Loucy (cell line): Measurements from ENCODE around the gene PER2.
A peak's percentile ranks its signal among the peaks of the same experiment; 100 is the strongest.

ENCODE experiments used
- H2AFZ ChIP-seq: fragments of 200-600 bp; sonication (generic); 2 replicates; pipeline ENCODE4 v1.6.0; 2016; ENCODE audit warnings: antibody characterized with exemption, mild to moderate bottlenecking, low read length, moderate library complexity
- H3F3A ChIP-seq: fragments of 200-600 bp; 2 replicates; pipeline ENCODE4 v1.6.0; 2016; ENCODE audit warnings: antibody characterized with exemption, low read depth, mild to moderate bottlenecking
- H3K27me3 ChIP-seq: fragments of 200-600 bp; sonication (generic); 2 replicates; pipeline ENCODE4 v1.6.1; 2014; ENCODE audit warnings: low read length, mild to moderate bottlenecking; ENCODE audit not compliant: insufficient read depth, poor library complexity, severe bottlenecking
- H3K36me3 ChIP-seq: fragments of 200-600 bp; sonication (generic); 2 replicates; pipeline ENCODE4 v1.6.1; 2016; ENCODE audit warnings: low read length; ENCODE audit not compliant: insufficient read depth
- H3K4me1 ChIP-seq: fragments of 200-600 bp; sonication (generic); 2 replicates; pipeline ENCODE4 v1.5.1; 2014; ENCODE audit warnings: low read length, mild to moderate bottlenecking; ENCODE audit not compliant: insufficient read depth, poor library complexity, severe bottlenecking
- H3K4me2 ChIP-seq: fragments of 200-600 bp; sonication (generic); 2 replicates; pipeline ENCODE4 v1.6.0; 2014; ENCODE audit warnings: antibody characterized with exemption, low read length, low read depth, mild to moderate bottlenecking; ENCODE audit not compliant: poor library complexity, severe bottlenecking
- H3K4me3 ChIP-seq: fragments of 200-600 bp; sonication (generic); 2 replicates; pipeline ENCODE4 v1.5.1; 2014; ENCODE audit warnings: low read length, mild to moderate bottlenecking, mixed read lengths; ENCODE audit not compliant: poor library complexity, severe bottlenecking
- H3K79me2 ChIP-seq: fragments of 200-600 bp; sonication (generic); 2 replicates; pipeline ENCODE4 v1.6.1; 2014; ENCODE audit warnings: low read length; ENCODE audit not compliant: insufficient read depth
- H3K9ac ChIP-seq: fragments of 200-600 bp; sonication (generic); 2 replicates; pipeline ENCODE4 v1.6.0; 2014; ENCODE audit warnings: mild to moderate bottlenecking, low read depth, low read length, moderate library complexity; ENCODE audit not compliant: poor library complexity, severe bottlenecking
- H3K9me2 ChIP-seq: fragments of 200-600 bp; sonication (generic); replicated peaks from 2 replicates; pipeline ENCODE4 v1.6.1; 2016; ENCODE audit warnings: low read depth, low read length, mixed read lengths
- H3K9me3 ChIP-seq: fragments of 200-600 bp; sonication (generic); 2 replicates; pipeline ENCODE4 v1.6.1; 2014; ENCODE audit warnings: mild to moderate bottlenecking, antibody characterized with exemption, low read length, low read depth; ENCODE audit not compliant: insufficient read depth
- H4K20me1 ChIP-seq: fragments of 200-600 bp; sonication (generic); 2 replicates; pipeline ENCODE4 v1.6.0; 2014; ENCODE audit warnings: antibody characterized with exemption, low read length, mild to moderate bottlenecking; ENCODE audit not compliant: insufficient read depth, poor library complexity, severe bottlenecking
- EZH2phosphoT487 ChIP-seq: fragments of 200-600 bp; IDR thresholded peaks from 2 replicates; pipeline ENCODE4 v1.6.1; 2018; ENCODE audit warnings: antibody characterized with exemption, mild to moderate bottlenecking, moderate library complexity, borderline replicate concordance
- TF ChIP-seq, protein P1 (sequence below): fragments of 200-600 bp; sonication (generic); conservative IDR thresholded peaks from 2 replicates; pipeline ENCODE4 v1.5.1; 2014; ENCODE audit warnings: mild to moderate bottlenecking, antibody characterized with exemption, low read length

PER2 gene

DNA sequence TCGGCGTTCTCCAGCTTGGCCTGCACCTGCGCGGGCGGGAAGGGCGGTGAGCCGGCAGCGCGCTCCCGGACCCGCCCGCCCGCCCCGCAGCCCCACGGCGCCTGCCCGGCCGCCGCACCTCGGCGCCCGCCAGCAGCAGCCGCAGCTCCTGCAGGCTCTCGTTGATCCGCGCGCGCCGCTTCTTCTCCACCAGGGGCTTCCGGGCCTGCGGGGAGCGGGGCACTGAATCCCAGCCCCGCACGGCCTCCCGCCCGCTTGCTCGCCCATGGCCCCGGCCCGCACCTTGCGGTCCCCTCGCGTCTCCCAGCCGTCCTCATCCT, 48.9 kb downstream of the PER2 start:
- Histone ChIP-seq H4K20me1 (no peaks in the 10 kb centered on the region), H3K27me3 (no peaks in the 10 kb centered on the region), H3F3A (no peaks in the 10 kb centered on the region), H2AFZ (peak overlapping the region; percentile 78; the same call in 1 of the 2 replicates), H3K79me2 (no peaks in the 10 kb centered on the region), H3K9me3 (no peaks in the 10 kb centered on the region), H3K4me2 (peak overlapping the region; percentile 58), H3K9me2 (no peaks in the 10 kb centered on the region), H3K36me3 (no peaks in the 10 kb centered on the region), H3K9ac (peak overlapping the region; percentile 57), H3K4me3 (peak overlapping the region; percentile 77), H3K4me1 (peaks cover 19% of the 10 kb centered on the region)
- TF ChIP-seq, protein P1, sequence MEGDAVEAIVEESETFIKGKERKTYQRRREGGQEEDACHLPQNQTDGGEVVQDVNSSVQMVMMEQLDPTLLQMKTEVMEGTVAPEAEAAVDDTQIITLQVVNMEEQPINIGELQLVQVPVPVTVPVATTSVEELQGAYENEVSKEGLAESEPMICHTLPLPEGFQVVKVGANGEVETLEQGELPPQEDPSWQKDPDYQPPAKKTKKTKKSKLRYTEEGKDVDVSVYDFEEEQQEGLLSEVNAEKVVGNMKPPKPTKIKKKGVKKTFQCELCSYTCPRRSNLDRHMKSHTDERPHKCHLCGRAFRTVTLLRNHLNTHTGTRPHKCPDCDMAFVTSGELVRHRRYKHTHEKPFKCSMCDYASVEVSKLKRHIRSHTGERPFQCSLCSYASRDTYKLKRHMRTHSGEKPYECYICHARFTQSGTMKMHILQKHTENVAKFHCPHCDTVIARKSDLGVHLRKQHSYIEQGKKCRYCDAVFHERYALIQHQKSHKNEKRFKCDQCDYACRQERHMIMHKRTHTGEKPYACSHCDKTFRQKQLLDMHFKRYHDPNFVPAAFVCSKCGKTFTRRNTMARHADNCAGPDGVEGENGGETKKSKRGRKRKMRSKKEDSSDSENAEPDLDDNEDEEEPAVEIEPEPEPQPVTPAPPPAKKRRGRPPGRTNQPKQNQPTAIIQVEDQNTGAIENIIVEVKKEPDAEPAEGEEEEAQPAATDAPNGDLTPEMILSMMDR, result no peak
- no peak for TF ChIP-seq EZH2phosphoT487

DNA sequence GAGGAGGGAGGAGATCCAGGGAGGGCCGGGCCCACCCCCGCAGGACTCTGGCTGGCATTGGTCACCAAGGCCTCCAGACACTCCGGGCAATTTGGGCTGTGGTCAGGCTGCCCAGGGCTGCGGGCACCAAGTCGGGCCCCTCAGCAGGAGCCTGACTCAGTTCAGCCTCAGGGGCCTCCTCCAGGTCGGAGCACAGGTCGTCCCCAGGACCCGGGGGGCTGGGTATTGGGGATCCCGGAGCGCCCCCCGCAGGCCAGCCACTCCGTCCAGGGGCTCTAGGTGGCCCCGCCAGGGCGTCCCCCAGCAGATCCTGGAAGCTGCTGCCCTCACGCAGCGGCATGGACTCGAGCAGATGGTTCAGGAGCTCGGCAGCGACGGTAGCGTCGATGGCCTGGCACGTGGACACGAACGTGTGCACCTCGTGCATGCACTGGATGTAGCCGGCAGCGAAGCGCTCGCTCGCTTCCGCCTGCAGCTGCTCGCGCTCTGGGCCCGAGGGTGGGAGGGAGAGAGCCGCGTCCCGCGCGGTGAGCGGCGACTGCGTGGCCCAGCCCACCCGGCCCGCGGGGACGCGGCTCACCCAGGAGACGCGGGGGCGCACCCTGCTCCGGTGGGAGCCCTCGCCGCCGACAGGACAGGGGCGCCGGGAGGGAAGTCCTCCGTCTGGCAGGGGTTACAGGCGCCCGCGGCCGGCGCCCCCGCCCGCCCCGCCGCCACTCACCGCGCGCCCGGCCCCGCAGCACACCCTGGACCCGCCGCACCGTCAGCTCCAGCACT, 49.5 kb downstream of the PER2 start:
- Histone ChIP-seq H3F3A (no peaks in the 10 kb centered on the region), H3K9me2 (no peaks in the 10 kb centered on the region), H2AFZ (no peak overlapping the region), H3K36me3 (no peaks in the 10 kb centered on the region), H3K4me2 (peak overlapping the region; percentile 53), H3K9me3 (no peaks in the 10 kb centered on the region), H3K4me1 (peaks cover 22% of the 10 kb centered on the region), H3K9ac (no peak overlapping the region), H4K20me1 (no peaks in the 10 kb centered on the region), H3K4me3 (peak overlapping the region; percentile 43), H3K27me3 (no peaks in the 10 kb centered on the region), H3K79me2 (no peaks in the 10 kb centered on the region)
- TF ChIP-seq, protein P1, result peak; percentile 47
- TF ChIP-seq EZH2phosphoT487, result no peak

- Histone ChIP-seq H3K4me3 (no peak overlapping the region), H3K36me3 (no peaks in the 10 kb centered on the region), H3K4me1 (peaks cover 22% of the 10 kb centered on the region), H3K9me3 (no peaks in the 10 kb centered on the region), H3K79me2 (no peaks in the 10 kb centered on the region), H4K20me1 (no peaks in the 10 kb centered on the region), H3K9me2 (no peaks in the 10 kb centered on the region), H3K9ac (no peak overlapping the region), H3F3A (no peaks in the 10 kb centered on the region), H3K27me3 (no peaks in the 10 kb centered on the region), H2AFZ (no peak overlapping the region), H3K4me2 (peak overlapping the region; percentile 53)
- no peak for TF ChIP-seq EZH2phosphoT487
- TF ChIP-seq, protein P1, result no peak
Observed at GRCh38 chr2:238238311-238238765, 50.1 kb downstream of the PER2 start.
